Superior temporal gyrus (tissue), 1 donor: ENCODE data around the gene NXPE1.

Experiments used
- DNase-seq: peaks from one replicate; pipeline ENCODE4 v3.0.0-alpha.2; 2016; ENCODE audit errors: extremely low spot score

NXPE1 gene

GRCh38 chr11:114562166-114562916, 2.7 kb upstream of the NXPE1 start:
- no peak for DNase-seq

GRCh38 chr11:114556135-114556534, 3.5 kb downstream of the NXPE1 start:
- no peak for DNase-seq

- DNase-seq: no peak
Observed at GRCh38 chr11:114553642-114554041, 6.0 kb downstream of the NXPE1 start.

GRCh38 chr11:114551060-114551459, 8.6 kb downstream of the NXPE1 start:
- no peak for DNase-seq

- DNase-seq: no peak
Observed at GRCh38 chr11:114525682-114526081, 34.0 kb downstream of the NXPE1 start.

- no peak for DNase-seq
Observed at GRCh38 chr11:114524122-114524521, 35.6 kb downstream of the NXPE1 start.

GRCh38 chr11:114522818-114523217, 36.9 kb downstream of the NXPE1 start:
- no peak for DNase-seq

- no peak for DNase-seq
Observed at GRCh38 chr11:114511538-114511937, 48.1 kb downstream of the NXPE1 start.

- no peak for DNase-seq
Observed at GRCh38 chr11:114511079-114511478, 48.6 kb downstream of the NXPE1 start.

GRCh38 chr11:114501901-114502300, 57.8 kb downstream of the NXPE1 start:
- no peak for DNase-seq

- DNase-seq: no peak
Observed at GRCh38 chr11:114499756-114500155, 59.9 kb downstream of the NXPE1 start.

- DNase-seq: no peak
Observed at GRCh38 chr11:114496915-114497314, 62.8 kb downstream of the NXPE1 start.

GRCh38 chr11:114483929-114484328, 75.8 kb downstream of the NXPE1 start:
- DNase-seq: no peak

GRCh38 chr11:114482114-114482513, 77.6 kb downstream of the NXPE1 start:
- DNase-seq: no peak

GRCh38 chr11:114479331-114479730, 80.3 kb downstream of the NXPE1 start:
- no peak for DNase-seq

- DNase-seq: no peak
Observed at GRCh38 chr11:114478768-114479167, 80.9 kb downstream of the NXPE1 start.

- no peak for DNase-seq
Observed at GRCh38 chr11:114478001-114478410, 81.7 kb downstream of the NXPE1 start.

GRCh38 chr11:114472661-114473060, 87.0 kb downstream of the NXPE1 start:
- no peak for DNase-seq
